HTERT RPE-1 (cell line): ENCODE measurements around the gene IL1RL1.

Experiments
- in situ Hi-C: fragments of 300-500 bp; cut with MboI; formaldehyde crosslinking; loops from 4 replicates; pipeline ENCODE4 v1.14.3; 2020; ENCODE audit warnings: low sequenced_read_pairs

The IL1RL1 gene

GRCh38 chr2:102334486-102334885, 23.1 kb downstream of the IL1RL1 start:
- in situ Hi-C loops: no loop called here

DNA sequence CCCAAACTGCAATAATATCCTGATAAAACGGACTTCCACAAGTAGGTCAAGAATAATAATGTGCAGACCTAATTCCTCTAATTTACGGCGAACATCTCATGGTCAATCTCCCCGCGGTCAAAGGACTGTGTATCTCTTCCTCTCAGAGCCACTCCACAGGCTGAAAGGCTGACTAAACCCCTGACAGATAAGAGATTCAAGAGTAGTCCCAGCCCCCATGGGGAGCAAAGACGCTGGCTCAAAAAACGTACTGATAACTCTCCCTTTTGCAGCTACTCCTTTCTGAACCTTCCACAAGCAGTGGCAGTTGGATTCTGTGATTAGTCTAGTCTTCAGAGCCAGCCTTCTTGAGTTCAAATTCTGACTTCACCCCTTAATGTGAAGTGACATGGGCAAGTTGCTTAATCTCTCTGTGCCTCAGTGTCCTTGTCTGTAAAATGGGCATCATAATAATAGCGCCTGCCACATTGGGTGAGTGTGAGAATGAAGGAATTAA, 24.6 kb downstream of the IL1RL1 start:
- in situ Hi-C loops: no loop called here

DNA sequence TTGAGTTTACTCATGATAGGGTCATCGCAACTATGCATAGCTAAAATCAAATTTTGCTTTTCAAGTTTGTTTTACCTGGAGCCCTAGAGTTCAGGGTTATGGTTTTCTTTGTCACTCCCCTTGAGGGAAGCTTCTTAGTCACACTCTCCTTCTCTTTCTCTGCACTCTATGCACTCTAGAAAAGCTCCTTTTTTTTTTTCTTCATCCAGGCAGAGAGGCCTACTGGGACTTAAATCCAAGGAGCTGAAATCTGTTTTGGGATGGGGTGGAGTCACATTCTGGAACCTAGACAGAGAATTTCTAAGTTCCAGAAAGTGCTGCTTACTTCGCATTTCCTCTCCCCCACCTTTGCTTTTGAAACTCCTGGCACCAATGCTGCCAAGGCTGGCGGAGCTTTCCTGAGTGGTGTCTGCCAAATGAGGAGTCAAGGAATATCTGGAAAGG, 25.2 kb downstream of the IL1RL1 start:
- in situ Hi-C loops: no loop called here

DNA sequence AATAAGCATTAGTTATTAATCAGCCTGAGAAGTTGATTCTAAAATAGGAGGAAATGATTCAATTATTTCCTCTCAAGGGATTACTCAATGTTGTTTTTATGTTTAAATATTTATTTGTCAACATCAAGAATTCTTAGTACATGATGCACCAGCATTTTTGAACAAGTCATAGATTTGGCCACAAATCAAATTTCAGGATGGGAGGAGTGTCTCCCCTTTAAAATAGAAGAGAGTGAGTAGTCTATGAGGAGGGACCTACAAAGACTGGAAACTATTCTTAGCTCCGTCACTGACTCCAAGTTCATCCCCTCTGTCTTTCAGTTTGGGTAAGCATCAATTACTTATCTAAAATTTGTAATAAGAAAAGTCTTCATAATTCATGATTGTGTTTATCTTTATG, 25.6 kb downstream of the IL1RL1 start:
- in situ Hi-C loops: no loop called here

DNA sequence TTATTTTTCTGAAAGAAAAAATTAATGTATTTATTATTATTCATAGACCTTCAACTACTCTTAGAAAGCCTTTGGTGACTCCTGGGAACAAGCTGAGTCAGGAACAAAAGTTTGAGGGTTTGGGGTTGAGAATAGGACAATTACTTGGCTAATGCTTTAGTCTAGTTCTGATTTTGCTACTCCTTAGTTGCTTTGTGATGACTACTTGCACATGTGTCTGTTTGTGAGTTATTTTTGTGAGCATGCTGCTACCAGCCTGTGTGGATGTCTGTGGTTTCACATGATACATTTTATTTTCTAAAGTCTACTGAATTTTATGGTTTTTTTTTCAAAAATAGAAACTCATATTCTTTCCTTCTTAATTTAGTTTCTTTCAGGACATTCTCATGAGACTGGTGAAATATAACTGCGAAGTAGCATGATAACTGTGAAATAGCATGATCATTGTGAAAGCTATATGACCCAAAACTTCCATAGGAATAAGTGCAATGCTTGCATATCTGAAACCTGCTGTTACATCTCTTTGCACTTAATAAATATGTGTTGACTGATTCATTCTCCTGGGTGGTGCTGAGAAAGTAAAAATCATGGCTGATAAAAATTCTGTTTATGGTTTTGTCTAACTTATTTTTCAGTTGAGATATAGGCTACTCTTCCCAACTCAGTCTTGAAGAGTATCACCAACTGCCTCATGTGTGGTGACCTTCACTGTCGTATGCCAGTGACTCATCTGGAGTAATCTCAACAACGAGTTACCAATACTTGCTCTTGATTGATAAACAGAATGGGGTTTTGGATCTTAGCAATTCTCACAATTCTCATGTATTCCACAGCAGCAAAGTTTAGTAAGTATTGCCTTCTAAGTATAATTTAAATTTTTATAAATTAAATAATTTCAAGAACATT, 26.4 kb downstream of the IL1RL1 start:
- in situ Hi-C loops: no loop called here

DNA sequence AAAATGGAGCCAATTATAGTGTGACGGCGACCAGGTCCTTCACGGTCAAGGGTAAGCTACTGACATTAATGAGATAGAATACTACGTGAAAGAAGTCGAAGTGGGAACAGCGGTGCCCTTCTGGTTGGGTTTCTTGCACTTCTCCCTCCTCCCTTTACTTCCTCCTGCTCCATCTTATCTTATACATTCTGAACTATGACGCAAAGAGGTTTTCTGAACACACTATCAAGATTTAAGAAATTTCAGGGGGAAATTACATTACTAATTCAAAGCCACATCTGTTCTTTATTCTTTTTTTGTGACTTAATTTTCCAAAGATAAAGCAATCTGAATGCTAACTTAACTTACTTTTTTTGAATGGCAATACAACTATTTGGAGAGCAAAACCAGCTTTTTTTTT, 29.4 kb downstream of the IL1RL1 start:
- in situ Hi-C loops: no loop called here

DNA sequence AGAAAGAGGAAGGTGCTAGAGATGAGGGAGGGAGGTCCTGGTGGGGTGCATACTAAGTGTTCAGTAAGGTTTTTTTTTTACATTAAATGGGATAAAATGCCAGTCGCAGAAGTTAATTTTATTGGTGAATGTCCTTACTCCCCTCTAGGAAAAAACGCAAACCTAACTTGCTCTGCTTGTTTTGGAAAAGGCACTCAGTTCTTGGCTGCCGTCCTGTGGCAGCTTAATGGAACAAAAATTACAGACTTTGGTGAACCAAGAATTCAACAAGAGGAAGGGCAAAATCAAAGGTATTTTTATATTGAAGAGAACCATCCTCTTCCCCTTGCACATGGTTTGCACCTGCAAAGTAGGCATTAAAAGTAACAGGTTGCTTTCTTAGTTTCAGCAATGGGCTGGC, 31.5 kb downstream of the IL1RL1 start:
- in situ Hi-C loops: no loop called here

DNA sequence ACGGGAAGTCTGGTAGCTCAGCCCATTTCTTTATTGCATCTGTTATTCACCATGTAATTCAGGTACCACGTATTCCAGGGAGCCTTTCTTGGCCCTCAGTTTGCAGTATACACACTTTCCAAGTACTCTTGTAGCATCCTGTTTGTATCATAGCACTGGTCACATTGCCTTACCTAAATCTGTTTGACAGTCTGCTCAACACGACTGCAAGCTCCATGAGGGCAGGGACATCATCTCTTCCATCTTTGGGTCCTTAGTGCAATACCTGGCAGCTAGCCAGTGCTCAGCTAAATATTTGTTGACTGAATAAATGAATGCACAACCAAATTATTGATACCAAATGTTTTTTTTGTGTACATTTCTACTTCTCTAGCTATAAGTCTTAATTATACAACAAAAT, 33.0 kb downstream of the IL1RL1 start:
- in situ Hi-C loops: no loop called here

DNA sequence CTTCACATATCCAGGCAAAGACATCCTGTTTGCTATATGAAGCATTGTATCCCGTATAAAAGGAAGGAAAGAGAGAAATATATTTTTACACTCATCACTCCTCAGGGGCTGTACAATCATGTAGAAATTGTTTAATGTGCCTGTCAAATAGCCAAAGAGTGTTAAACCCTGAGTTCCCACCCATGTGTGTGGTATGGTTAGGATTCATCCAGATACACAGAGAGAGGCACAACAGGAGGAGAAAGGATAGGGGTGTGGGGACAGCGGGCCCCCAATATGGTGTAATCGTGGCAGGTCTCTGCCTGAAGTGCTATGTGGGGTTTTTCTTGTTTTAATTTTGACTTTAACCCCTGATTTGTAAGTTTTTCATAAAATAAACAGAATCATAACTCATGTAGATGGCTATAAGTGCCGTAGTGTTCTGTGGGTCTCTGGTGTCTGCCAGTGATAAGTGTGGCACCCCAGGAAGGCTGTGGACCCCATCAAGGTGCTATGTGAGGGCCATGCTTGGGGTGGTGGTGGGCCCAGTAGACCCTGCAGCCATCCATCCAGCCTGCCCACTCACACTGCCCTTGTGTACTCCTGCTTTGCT, 34.1 kb downstream of the IL1RL1 start:
- in situ Hi-C loops: no loop called here

- in situ Hi-C loops: no loop called here
Observed at GRCh38 chr2:102346381-102347130, 35.2 kb downstream of the IL1RL1 start.

GRCh38 chr2:102350137-102350793, 38.9 kb downstream of the IL1RL1 start:
- in situ Hi-C loops: no loop called here

DNA sequence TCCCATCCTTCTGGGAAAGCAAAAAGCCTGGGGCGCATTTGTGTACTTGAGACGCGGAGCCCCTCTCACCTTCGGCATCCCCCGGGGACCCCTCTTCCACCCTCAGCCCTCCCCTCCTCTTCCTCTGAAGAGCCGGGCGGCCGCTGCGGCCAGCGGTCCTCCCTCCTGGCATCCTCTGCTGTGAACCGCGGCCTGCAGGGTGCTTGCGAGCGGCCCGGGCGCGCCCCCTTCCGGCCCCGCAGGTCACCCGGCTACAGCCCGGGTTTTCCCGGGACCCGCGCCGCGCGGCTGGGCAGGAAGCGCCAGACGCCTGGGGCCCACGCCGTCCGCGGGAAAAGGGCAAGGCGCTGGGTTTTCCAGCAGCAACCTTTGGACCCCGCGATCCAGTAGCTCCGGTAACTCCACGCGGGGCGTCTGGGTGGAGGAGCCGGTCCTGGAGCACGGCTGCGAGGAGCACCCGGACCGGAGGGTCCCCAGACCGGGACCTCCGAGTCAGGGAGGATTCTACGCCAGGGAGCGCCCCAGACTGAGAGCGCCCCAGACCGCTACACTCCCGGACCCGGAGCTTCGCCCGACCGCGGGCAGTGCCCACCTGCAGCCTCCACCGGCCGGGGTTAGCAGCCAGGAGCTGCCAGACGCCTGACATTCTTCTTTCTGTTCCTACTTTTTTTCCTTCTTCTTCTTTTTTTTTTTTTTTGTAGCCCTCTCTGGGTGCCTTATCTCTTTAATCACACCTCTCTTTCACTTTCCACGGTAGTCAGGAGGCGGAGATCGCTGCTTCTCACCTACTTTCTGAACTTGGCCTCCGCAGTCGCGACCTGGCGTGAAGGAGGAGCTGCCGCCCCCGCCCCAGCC, 44.4 kb downstream of the IL1RL1 start, which contains the start of gene IL18R1:
Gene IL18R1 (plus strand): TSS at position 271 of the 855 bp plus-strand sequence. CDS start 6,865 bp downstream, outside the sequence.
- in situ Hi-C loops: no loop called here

DNA sequence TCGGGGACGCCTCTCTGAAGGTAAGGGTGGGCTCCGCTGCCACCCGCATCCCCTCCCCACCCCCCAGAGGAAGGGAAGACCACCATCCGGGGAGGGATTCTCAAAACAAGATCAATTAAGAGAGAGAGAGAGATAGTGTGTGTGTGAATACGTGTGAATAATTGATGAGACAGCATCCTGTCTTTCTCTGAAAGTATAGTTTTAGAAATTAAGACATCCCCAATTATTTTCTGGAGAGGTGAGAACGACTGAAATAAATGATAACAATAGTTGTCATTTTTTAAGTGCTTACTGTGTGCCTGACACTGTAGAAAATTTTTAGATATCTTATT, 45.0 kb downstream of the IL1RL1 start:
- in situ Hi-C loops: no loop called here

DNA sequence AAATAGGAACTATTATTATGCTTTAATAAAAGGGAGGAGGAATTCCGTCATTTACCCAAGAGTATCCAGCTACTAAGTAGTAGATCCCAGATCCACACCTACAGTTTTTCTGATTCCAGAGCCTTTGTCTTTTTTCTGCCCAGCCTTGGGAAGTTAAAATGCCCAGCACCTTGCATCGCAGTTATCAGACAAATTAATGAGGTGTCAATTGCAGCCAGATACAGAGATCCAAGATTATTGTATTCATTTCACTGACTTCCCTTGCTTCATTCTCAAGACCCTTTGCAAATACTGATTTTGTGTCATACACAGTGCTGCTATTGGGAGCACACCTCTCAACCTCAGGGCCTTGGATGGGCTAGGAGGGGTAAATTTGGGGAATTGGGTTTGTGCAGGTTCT, 45.4 kb downstream of the IL1RL1 start:
- in situ Hi-C loops: no loop called here

- in situ Hi-C loops: no loop called here
Observed at GRCh38 chr2:102357937-102358336, 46.6 kb downstream of the IL1RL1 start.

DNA sequence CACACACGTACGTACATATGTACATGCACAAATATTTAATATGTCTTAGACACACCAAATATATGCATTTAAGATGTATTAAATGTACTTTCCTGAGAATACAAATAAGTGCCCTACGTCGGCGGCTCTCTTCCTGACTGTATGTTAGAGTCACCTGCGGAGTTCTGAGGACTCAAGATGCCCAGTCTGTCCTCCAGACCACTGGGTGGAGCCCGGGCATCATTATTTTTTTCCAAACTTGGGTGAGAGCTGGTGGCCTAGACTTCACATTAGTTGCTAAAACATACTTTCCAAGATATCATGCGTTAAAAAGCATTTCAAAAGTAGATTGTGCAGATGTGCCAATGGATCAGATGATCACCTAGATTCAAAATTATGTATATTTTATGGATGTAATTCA, 47.1 kb downstream of the IL1RL1 start:
- in situ Hi-C loops: no loop called here

- in situ Hi-C loops: no loop called here
Observed at GRCh38 chr2:102359527-102359926, 48.2 kb downstream of the IL1RL1 start.

GRCh38 chr2:102361632-102362241, 50.4 kb downstream of the IL1RL1 start:
- in situ Hi-C loops: no loop called here

GRCh38 chr2:102365763-102366162, 54.4 kb downstream of the IL1RL1 start:
- in situ Hi-C loops: no loop called here
